Measurements from ENCODE around the gene KRT13.

KRT13 gene

GRCh38 chr17:41492351-41492750, 13.1 kb downstream of the KRT13 start:
- DNase-seq, result no peak

GRCh38 chr17:41491476-41491875, 13.9 kb downstream of the KRT13 start:
- no peak for DNase-seq

- DNase-seq, result no peak
Measured at GRCh38 chr17:41490000-41490990, 15.1 kb downstream of the KRT13 start.

- DNase-seq, result no peak
Measured at GRCh38 chr17:41489531-41489930, 15.9 kb downstream of the KRT13 start, which contains the start of gene KRT36. KRT36 (minus strand) TSS chr17:41489910; CDS start chr17:41489864, 46 bp downstream.

- no peak for DNase-seq
Measured at GRCh38 chr17:41486809-41487530, 18.4 kb downstream of the KRT13 start.

- DNase-seq, result no peak
Measured at GRCh38 chr17:41486316-41486715, 19.1 kb downstream of the KRT13 start.

GRCh38 chr17:41484920-41485904, 20.2 kb downstream of the KRT13 start:
- no peak for DNase-seq

- no peak for DNase-seq
Measured at GRCh38 chr17:41483991-41484826, 21.2 kb downstream of the KRT13 start.

GRCh38 chr17:41483531-41483930, 21.9 kb downstream of the KRT13 start:
- DNase-seq, result no peak

GRCh38 chr17:41481036-41481435, 24.4 kb downstream of the KRT13 start, which contains the start of gene KRT35:
KRT35 (minus strand) TSS chr17:41481151; CDS start chr17:41481097, 54 bp downstream.
- no peak for DNase-seq

- no peak for DNase-seq
Measured at GRCh38 chr17:41480581-41480980, 24.8 kb downstream of the KRT13 start.

GRCh38 chr17:41480136-41480535, 25.3 kb downstream of the KRT13 start:
- DNase-seq, result no peak

GRCh38 chr17:41478237-41478636, 27.2 kb downstream of the KRT13 start:
- no peak for DNase-seq

GRCh38 chr17:41476866-41477815, 28.3 kb downstream of the KRT13 start:
- no peak for DNase-seq

- no peak for DNase-seq
Measured at GRCh38 chr17:41475421-41475820, 30.0 kb downstream of the KRT13 start.

- DNase-seq, result no peak
Measured at GRCh38 chr17:41474863-41475262, 30.5 kb downstream of the KRT13 start.

- DNase-seq, result no peak
Measured at GRCh38 chr17:41468346-41468745, 37.1 kb downstream of the KRT13 start.

GRCh38 chr17:41467561-41467960, 37.9 kb downstream of the KRT13 start:
- DNase-seq, result no peak

GRCh38 chr17:41466988-41467387, 38.4 kb downstream of the KRT13 start, which contains the start of gene KRT32:
KRT32 (minus strand) TSS chr17:41467386; CDS start chr17:41467325, 61 bp downstream.
- no peak for DNase-seq

GRCh38 chr17:41464682-41465081, 40.7 kb downstream of the KRT13 start:
- no peak for DNase-seq

Data from GOT3 (cell line).